GM13977 (cell line): ENCODE measurements around the gene ADAMTS16.

Experiments used
- DNase-seq: peaks from one replicate; pipeline ENCODE4 v3.0.0; 2012; ENCODE audit warnings: low spot score
- in situ Hi-C: fragments of 300-500 bp; cut with MboI; formaldehyde crosslinking; loops from one replicate; pipeline ENCODE4 v1.12.0; 2022; ENCODE audit warnings: low sequenced_read_pairs, low pct_unique_long_range_greater_than_20kb, mixed read lengths, inconsistent platforms; ENCODE audit not compliant: unreplicated experiment
- TF ChIP-seq, protein P1 (sequence below): IDR thresholded peaks from 2 replicates; pipeline ENCODE4 v1.5.1; 2012; ENCODE audit warnings: mild to moderate bottlenecking, control low read depth; ENCODE audit not compliant: insufficient read depth; ENCODE audit errors: extremely low read depth, missing control alignments

ADAMTS16 gene

DNA sequence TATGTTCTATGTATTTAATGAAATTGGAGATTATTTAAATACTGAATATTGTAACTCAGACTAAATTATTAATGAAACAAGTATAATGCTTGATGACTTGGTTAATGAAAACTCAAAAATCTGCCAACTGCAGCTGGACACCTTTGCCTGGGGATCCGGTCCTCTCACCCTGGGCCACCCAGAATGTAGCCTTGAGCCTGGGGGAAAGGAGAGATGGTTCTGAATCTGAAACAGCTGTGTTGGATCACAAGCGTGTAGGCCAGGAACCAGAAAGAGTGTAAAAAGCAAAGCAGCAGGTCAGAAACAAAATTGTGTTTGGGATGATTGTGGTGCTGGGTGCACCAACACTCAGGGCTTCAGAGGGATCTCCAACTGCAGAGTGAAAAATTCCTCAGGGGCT is 38.5 kb downstream of the ADAMTS16 start:
- no peak for DNase-seq
- in situ Hi-C loops = no loop called here
- TF ChIP-seq, protein P1, sequence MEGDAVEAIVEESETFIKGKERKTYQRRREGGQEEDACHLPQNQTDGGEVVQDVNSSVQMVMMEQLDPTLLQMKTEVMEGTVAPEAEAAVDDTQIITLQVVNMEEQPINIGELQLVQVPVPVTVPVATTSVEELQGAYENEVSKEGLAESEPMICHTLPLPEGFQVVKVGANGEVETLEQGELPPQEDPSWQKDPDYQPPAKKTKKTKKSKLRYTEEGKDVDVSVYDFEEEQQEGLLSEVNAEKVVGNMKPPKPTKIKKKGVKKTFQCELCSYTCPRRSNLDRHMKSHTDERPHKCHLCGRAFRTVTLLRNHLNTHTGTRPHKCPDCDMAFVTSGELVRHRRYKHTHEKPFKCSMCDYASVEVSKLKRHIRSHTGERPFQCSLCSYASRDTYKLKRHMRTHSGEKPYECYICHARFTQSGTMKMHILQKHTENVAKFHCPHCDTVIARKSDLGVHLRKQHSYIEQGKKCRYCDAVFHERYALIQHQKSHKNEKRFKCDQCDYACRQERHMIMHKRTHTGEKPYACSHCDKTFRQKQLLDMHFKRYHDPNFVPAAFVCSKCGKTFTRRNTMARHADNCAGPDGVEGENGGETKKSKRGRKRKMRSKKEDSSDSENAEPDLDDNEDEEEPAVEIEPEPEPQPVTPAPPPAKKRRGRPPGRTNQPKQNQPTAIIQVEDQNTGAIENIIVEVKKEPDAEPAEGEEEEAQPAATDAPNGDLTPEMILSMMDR = no peak

DNA sequence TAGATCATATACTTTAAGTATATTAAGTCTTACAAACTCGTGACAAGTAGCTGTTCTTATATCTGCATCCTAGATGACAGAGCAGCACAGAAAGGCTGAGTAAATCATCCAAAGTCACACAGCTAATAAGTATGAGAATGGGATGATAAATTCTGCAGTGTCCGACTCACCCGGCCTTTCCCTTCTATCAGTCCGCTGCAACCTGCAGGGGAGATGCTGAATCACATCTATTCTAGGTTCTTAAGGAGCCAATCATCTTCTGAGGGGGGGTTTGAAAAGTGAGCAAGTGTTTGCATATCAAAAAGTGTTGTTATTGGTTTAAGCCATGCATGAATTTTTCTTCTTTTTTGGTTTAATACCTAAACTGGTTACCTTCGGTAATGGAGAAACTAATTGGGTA is 38.9 kb downstream of the ADAMTS16 start:
- TF ChIP-seq, protein P1 = no peak
- DNase-seq = no peak
- in situ Hi-C loops = no loop called here

DNA sequence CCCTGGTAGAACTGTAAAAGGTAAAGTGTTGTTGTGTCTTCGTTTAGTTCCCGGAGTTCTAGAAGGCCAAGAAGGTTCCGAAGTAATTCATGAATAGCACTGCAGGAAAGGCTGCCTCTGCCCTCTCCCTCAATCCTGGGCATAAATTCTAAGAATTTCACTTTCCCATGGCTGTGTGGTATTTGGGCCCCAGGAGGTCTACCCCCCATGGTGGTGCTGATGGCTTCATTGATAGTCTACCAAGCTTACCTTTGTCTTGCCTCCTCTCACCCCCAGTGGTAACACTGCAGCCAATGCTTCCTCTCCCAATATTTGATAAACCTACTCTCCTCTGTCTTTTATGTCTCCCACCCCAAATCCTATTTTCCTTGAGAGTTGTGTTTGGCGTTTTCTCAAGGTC is 39.5 kb downstream of the ADAMTS16 start:
- no peak for DNase-seq
- in situ Hi-C loops = no loop called here
- TF ChIP-seq, protein P1 = no peak

DNA sequence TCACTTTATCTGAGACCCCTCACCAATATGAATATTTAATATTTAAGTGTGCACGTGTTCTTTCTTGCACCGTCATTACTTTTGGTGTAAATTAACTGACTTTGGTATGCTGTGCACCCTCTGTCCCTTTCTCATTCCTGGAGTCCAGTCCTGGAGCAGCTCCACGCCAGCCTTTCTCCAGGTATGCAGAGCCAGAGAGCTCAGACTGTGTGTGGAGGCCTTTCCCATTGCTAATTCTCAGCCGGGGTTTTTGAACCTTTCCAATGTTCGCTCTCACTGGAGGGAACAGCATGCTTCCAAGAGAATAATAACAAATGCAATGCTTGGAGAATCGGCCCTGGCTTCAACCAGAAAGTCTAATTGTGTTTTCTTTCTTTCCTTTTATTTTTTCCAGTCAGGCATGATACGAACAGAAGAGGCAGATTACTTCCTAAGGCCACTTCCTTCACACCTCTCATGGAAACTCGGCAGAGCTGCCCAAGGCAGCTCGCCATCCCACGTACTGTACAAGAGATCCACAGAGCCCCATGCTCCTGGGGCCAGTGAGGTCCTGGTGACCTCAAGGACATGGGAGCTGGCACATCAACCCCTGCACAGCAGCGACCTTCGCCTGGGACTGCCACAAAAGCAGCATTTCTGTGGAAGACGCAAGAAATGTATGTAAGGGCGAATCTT is 41.7 kb downstream of the ADAMTS16 start:
- in situ Hi-C loops = no loop called here

DNA sequence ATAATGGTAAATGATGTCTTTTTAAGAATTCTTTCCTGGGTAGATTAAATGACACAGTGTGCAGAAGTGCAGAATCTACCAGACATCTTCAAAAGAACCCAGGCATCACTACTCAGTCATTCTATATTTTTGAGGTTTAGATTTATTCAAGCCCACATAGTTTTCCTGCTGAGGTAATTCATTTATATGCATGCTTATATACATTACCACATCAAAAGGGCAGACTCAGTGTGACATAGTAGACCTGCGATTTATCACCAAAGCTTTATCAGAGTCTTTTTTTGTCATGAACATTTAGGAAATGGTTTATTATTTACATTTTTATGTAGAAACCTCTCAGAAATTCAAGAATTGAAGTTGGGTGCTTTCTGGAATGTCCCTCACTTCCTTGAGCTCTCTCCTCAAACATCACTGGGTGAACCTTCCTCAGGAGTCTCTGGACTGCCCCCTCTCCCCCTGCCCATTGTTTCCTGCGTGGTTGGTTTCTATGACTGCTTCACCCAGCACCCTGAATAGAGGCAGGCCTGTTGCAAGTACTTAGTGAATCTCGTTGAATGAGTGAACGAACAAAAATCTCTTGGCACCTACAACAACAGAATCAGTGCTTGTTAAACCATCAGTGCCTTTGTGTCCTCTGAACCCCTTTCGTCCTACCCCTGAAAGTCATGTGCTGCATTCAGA is 42.5 kb downstream of the ADAMTS16 start:
- TF ChIP-seq, protein P1 = no peak
- in situ Hi-C loops = no loop called here
- DNase-seq = no peak

More for the DNA sequence above, 41.7 kb downstream of the ADAMTS16 start:
- TF ChIP-seq, protein P1 = no peak
- DNase-seq = no peak

DNA sequence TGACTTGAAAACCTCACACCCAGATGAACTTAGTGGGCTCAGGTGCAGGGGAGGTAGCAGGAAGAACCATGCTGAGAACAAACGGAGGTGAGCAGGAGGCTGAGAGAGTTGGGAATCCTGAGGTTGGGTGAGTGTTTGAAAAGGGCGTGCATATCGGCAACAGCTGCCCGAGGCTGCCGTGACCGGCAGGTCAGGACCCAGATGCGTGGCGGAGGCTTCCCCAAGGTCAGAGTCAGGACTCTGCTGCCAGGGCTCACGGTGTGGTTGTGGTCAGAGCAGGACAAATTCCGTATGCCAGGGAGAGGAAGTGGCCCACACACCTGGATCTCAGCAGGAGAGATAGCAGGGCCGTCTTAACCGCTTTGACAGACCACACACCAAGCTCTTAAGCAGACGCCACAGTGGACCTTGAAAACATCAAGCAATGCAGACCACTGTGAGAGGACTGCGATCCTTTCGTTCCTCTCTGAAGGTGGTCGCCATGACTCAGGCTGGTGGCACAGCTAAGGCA is 43.1 kb downstream of the ADAMTS16 start:
- TF ChIP-seq, protein P1 = no peak
- in situ Hi-C loops = no loop called here
- no peak for DNase-seq
